ENCODE data around the gene LRRK1. TPM values are rescaled to one million over a fixed set of nuclear protein-coding genes. Genes with fewer than 3 reads are reported as not detected.

Gene LRRK1
- total RNA-seq, 4 donors from 2014 or later: 14.1 to 31.5 (median 16.8) TPM

GRCh38 chr15:101108791-101109190, 189.6 kb downstream of the LRRK1 start:
- H3K27me3 ChIP-seq: no peaks in the 10 kb centered on the region
- DNase-seq (ENCODE audit: low spot score in 2 of 2): no peak
- 94 to 95% methylated on average over 7 of the region's 7 CpGs for WGBS, 2 donors
- no peak overlapping the region for H3K27ac ChIP-seq
- H3K4me1 ChIP-seq: peaks cover 0 to 12% (median 0%) of the 10 kb centered on the region in 4 donors
- TF ChIP-seq CTCF (IDR thresholded peaks at IDR 0.05): no peak
- no peak for TF ChIP-seq POLR2A (IDR thresholded peaks at IDR 0.05)
- no peak for TF ChIP-seq EP300 (IDR thresholded peaks at IDR 0.05)
- no peak overlapping the region for H3K4me3 ChIP-seq
- no peaks in the 10 kb centered on the region for H3K9me3 ChIP-seq
- peaks cover 0 to 6% (median 0%) of the 10 kb centered on the region in 3 donors for H3K36me3 ChIP-seq

GRCh38 chr15:101110681-101111569, 191.8 kb downstream of the LRRK1 start:
- H3K4me1 ChIP-seq: peaks cover 0 to 19% (median 3%) of the 10 kb centered on the region in 4 donors
- H3K36me3 ChIP-seq: peaks cover 0 to 6% (median 0%) of the 10 kb centered on the region in 3 donors
- H3K4me3 ChIP-seq: no peak overlapping the region
- no peaks in the 10 kb centered on the region for H3K9me3 ChIP-seq
- TF ChIP-seq POLR2A (IDR thresholded peaks at IDR 0.05): no peak
- TF ChIP-seq EP300 (IDR thresholded peaks at IDR 0.05): no peak
- TF ChIP-seq CTCF (IDR thresholded peaks at IDR 0.05): no peak
- H3K27ac ChIP-seq: no peak overlapping the region
- H3K27me3 ChIP-seq: no peaks in the 10 kb centered on the region
- 88 to 90% methylated on average over 21 of the region's 23 CpGs for WGBS, 2 donors
- no peak for DNase-seq (ENCODE audit: low spot score in 2 of 2)

- Histone ChIP-seq H3K27ac (no peak overlapping the region), H3K27me3 (no peaks in the 10 kb centered on the region), H3K4me3 (no peak overlapping the region), H3K9me3 (no peaks in the 10 kb centered on the region), H3K4me1 (peaks cover 0 to 24% (median 11%) of the 10 kb centered on the region in 4 donors), H3K36me3 (peaks cover 0 to 6% (median 0%) of the 10 kb centered on the region in 3 donors)
- TF ChIP-seq EP300 (IDR thresholded peaks at IDR 0.05): no peak
- TF ChIP-seq CTCF (IDR thresholded peaks at IDR 0.05): no peak
- TF ChIP-seq POLR2A (IDR thresholded peaks at IDR 0.05): no peak
- DNase-seq (ENCODE audit: low spot score in 2 of 2): no peak
- 83 to 95% methylated on average over 3 to 16 of the region's 16 CpGs for WGBS, 2 donors
Observed at GRCh38 chr15:101111570-101112262, 192.6 kb downstream of the LRRK1 start.

- no peak for DNase-seq (ENCODE audit: low spot score in 2 of 2)
- Histone ChIP-seq H3K36me3 (peaks cover 0 to 6% (median 0%) of the 10 kb centered on the region in 3 donors), H3K9me3 (no peaks in the 10 kb centered on the region), H3K4me1 (peaks cover 0 to 28% (median 12%) of the 10 kb centered on the region in 4 donors), H3K4me3 (no peak overlapping the region), H3K27me3 (no peaks in the 10 kb centered on the region), H3K27ac (no peak overlapping the region)
- WGBS, 2 donors: 80 to 84% methylated on average over 14 to 16 of the region's 16 CpGs
- TF ChIP-seq CTCF (IDR thresholded peaks at IDR 0.05) (no peak), POLR2A (IDR thresholded peaks at IDR 0.05) (no peak), EP300 (IDR thresholded peaks at IDR 0.05) (no peak)
Observed at GRCh38 chr15:101112336-101113113, 193.4 kb downstream of the LRRK1 start.
